ENCODE data around the gene ABCG1.
"Not testable (repeated sequence)": the region's sequence is repeated elsewhere in the genome, so short reads cannot be mapped to it uniquely, and the experiment has no call there.

ABCG1 gene

DNA sequence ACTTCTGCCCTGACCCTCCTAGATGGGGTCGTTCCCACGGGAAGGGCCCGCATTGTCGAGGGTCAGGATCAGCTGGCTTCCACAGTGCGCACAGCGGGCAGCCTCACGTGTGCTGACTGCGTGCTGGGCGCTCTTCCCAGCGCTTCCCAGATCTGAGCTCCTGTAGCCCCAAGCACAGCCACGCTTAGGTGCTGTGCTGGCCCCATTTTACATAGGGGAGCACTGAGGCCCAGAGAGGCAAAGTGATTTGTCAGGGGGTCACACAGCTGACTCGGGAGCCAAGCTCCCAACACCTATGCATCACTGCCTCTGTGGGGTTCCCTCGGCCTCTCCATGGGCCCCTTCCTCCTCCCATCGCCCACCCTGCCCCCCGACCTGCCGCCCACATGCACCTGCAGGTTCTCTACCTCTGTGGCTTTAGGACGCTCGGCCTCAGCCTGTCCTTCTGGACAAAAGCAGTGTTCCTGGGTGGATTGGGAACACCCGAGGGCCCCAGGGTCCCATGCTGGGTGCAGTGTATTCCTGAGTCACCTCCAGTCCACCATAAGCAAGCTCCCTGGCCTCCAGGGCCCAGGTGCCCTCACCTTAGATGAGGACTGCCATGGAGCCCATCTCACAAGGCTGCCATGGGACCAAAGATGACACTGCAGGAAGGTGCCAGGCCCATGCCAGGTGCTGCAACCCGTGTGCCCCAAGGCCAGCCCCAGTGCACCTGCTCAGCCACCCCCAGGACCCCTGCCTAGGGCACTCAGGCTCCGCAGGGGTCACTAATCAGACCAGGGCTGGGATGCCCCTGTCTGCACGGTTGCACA, 73.0 kb downstream of the ABCG1 start:
- no peak for DNase-seq (ENCODE audit: low read depth)

DNA sequence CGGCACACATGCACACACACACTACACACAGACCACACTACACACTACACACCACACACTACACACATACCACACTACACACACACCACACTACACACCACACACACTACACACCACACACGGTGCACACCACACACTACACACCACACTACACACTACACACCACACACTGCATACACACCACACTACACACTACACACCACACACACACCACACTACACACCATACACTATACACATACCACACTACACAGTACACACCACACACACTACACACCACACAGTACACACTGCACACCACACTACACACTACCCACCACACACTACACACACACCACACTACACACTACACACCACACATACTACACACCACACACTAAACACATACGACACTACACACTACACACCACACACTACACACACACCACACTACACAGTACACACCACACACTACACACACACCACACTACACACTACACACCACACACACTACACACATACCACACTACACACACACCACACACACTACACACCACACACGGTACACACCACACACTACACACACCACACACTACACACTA, 73.7 kb downstream of the ABCG1 start:
- DNase-seq (ENCODE audit: low read depth): not testable (repeated sequence)

DNA sequence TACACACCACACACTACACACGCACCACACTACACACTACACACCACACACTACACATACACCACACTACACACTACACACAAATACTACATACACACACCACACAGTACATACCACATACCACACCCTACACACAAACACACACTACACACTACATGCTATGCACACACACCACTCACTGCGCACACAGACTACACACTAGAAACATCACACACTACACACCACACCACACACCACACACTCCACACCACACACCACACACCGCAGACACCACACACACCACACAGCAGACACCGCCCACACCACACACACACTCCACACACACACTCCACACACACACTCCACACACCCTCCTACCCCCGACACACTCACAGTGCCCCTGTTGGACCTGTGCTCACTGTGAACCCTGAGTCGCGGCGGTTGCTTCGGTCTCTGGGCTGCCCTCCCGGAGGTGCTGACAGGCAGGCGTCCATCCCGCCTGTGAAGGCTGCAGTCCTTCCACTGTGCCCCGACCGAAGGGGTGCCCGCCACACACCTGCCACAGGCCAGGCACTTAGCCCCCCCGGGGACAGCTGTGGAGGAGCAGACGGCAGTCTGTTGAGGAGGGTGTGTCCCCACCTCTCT, 74.8 kb downstream of the ABCG1 start:
- DNase-seq (ENCODE audit: low read depth): no peak

DNA sequence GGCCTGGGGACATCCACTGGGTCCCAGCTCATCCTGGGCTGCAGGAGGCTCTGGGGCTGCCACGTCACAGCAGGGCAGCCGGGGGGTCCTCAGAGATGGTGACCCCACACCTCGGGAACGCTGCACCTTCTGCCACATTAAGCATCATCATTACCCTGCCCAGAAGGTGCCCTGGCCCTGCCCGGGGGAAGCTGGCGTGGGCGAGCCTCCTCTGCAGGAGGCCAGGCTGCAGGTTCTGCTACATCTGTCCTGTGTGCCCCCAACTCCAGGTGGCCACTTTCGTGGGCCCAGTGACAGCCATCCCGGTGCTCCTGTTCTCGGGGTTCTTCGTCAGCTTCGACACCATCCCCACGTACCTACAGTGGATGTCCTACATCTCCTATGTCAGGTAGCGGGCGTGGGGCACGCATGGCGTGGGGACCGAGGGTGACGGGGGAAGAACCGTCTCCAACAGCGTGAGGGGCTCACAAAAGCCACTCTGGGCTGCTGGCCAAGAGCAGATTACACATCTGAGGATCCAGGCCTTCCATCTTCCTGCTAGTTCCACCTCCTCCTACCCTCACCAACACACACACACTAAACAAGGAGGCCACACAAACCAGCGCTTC, 75.4 kb downstream of the ABCG1 start:
- no peak for DNase-seq (ENCODE audit: low read depth)

DNA sequence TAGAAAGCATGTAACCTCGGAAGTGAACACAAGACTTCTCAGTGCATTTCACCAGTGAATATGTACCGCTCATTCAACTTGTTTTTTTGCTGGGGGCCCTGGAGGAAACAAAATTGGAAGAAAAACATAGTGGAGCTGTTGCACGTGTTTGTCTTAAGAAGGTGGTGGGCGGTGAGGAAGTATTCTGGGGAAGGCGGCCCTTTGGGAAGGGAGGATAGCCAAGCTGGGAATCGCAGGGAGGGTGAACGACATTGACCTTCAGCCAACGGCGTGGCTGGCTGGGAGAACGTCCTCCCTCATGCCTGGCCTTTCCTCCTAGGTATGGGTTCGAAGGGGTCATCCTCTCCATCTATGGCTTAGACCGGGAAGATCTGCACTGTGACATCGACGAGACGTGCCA, 76.9 kb downstream of the ABCG1 start:
- DNase-seq (ENCODE audit: low read depth): no peak

DNA sequence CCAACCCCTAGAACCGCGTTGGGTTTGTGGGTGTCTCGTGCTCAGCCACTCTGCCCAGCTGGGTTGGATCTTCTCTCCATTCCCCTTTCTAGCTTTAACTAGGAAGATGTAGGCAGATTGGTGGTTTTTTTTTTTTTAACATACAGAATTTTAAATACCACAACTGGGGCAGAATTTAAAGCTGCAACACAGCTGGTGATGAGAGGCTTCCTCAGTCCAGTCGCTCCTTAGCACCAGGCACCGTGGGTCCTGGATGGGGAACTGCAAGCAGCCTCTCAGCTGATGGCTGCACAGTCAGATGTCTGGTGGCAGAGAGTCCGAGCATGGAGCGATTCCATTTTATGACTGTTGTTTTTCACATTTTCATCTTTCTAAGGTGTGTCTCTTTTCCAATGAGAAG, 77.6 kb downstream of the ABCG1 start:
- DNase-seq (ENCODE audit: low read depth): no peak

DNA sequence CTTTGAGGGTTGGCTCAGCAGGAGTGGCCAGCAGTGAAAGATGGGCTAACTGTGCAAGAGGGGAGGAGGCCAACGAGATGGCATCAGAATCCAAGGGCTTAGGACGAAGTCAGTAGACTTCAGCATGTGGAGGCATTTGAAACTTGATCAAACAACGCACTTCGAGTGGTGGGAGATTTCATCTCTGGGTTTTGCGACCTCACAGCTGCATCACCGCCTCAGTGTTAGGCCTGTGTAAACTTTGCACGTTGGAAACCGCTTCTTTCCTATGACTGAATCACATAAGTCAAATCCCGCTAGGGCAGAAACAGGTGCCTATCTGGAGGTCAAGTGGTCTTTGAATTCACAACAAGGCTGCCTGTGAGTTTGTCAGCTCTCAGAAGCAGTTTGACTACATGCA, 78.4 kb downstream of the ABCG1 start:
- DNase-seq (ENCODE audit: low read depth): no peak

DNA sequence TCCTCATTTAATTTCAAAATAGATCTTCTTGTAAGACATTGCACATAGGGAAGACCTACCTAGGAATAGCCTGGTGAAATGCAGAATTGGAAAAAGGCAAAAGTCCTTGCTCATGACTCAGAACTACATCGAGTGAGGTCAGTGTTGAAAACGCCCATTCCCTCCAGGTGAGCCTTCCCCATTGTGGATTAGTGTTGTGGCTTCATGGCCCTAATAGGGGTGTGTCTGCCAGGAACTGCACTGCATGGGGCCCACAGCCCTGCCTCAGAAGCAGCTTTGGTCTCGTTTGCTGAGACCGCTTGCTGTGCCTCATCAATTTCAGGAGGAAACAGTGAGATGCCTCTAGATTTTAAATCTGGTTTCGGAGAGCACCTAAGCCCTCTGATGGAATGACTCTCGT, 79.3 kb downstream of the ABCG1 start:
- no peak for DNase-seq (ENCODE audit: low read depth)

DNA sequence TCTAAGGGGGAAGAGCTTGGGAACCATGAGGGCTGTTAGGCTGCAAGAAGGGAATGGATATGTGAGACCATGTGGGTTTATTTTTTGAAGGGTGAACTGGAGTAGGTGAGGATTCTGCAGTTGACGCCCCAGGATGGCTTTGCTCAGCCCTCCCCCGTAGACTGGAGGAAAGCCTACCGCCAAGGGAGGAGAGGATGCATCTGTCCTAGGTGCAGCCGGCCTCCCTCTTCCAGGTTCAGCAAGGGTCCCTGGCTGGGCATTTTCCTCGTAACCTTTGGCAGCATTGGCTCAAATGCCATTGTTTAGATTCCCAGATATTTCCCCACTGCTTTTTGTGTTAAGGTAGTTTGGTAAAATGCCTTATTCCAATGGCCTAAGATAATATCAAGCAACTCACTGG, 79.7 kb downstream of the ABCG1 start:
- no peak for DNase-seq (ENCODE audit: low read depth)

DNA sequence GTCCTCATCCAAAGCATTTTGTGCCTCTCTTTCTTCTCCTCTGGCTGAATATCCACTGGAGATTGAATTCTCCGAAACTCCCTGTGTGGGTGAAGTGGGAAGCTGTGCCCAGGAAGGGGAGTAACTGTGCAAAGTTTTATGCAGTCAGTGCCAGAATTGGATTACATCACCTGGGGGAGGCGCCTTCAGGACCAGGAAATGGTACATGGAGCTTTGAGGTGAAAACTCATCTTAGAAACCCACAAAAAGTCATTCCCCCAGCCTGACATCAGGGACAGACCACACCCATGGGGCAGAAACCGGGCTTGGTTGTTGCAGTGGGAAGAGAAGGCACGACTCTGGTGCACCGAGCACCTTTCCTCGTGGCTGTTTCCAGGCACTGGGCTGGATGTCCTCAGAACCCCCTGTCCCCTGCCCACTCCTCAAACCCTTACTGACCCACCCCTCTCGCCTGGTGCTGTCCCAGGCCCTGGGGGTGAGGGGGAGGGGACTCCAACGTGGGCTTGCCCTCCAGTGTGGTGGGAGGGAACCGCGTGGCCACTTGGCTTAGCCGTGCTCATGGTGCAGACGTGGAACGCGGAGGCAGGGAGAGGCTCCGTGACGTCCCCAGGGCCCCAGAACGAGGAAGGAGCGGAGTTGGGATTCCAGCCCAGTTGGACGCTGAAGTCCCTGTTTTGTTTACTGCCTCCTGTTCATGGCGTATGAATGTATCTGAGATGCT, 80.5 kb downstream of the ABCG1 start:
- no peak for DNase-seq (ENCODE audit: low read depth)

DNA sequence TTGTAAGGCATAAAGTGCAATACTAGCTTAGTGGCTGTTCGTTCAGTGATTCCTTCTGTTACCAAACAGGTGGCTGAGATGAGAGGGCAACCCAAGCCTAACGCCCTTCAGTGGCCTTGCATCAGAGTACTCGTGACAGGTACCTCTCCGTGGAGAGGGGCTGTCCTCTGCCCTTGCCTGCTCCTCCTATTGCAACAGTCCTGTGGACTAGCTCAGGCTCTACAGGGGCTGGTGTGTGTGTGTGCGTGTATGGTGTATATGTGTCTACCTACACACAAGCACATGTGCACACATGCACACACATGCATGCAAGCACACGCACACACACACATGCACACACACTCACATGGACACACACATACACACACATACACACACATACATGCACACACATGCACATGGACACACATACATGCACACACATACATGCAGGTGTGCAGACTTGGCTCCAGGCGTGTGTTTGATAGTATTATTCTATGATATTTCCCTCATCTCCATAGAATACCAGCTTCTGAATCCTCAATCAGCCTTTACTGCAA, 81.2 kb downstream of the ABCG1 start:
- DNase-seq (ENCODE audit: low read depth): no peak

DNA sequence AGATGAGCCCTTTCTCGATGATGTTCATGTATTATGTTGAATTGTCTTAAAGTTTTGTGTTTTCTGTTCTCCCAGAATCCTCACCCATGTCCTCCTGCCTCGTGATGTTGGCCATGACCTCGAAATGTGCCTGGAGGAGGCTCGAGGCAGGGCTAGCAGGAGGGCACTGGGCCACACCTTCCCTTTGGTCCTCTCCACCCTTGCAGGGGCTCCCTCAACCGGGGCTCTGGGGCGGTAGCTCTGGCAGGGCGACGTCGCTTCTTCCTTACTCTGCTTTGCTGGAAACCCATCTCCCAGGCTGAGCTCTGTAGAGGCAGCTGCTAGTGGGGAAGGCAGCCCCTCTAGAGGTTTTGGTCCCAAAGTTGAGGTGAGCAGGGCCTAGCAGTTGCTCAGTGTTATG, 82.0 kb downstream of the ABCG1 start:
- no peak for DNase-seq (ENCODE audit: low read depth)

DNA sequence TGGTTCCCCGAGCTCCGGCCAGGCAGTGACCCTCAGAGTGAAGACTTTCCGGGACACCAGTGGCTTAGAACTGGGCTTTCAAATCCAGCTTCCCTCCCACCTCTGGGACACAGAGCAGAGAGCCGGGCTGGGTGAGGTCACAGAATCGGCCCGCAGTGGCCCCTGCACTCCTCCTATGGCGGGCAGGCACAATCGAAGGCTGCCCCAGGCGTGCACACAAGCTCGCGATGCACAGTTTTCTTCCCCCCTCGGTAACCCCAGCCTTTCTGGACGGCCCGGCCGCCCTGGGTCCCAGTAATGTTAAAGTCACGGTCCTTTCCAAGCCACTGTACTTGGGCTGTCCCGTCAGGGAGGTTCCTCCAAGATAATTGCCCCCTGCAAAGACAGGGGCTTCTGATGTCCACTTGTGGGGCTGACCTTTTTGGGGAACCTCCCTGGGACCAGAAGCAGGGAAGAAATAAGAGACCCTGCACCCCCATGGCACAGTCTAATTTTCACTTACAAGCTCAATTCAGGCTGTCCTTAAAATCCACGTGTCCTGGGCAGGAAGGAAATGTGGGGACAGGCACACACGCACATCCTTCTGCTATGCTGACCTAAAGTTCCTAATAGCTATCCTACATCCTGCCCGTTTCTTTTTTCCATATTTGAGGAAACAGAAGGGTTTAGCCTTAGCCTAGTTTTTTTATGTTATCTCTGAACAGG, 82.6 kb downstream of the ABCG1 start:
- DNase-seq (ENCODE audit: low read depth): no peak

DNA sequence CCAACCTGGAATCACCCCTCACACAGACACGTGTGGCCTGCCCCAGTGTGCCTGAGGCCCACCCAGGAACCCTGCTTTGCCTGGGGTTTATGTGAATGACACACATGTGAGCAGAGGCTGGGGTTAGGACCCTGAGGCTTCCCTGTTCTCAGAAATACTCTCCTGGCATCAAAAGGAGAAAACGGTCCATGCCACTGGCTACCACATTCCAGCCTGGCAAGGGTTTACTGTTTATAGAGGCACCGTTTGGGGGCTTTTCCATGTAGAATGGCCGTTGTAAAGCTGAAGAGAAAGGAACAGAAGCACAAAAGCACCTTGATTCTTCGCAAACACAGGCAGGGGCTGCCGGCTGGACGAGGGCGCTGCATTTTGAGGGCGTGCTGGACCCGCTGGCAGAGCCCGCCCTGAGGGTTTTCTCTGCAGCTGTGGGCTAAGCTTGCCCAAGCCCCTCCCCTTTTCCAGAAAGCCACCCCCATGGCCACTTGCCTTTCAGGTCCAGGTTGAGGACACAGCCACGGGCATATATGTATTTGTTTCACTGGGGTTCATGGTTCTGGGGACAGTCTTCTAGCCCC, 83.2 kb downstream of the ABCG1 start:
- DNase-seq (ENCODE audit: low read depth): no peak

DNA sequence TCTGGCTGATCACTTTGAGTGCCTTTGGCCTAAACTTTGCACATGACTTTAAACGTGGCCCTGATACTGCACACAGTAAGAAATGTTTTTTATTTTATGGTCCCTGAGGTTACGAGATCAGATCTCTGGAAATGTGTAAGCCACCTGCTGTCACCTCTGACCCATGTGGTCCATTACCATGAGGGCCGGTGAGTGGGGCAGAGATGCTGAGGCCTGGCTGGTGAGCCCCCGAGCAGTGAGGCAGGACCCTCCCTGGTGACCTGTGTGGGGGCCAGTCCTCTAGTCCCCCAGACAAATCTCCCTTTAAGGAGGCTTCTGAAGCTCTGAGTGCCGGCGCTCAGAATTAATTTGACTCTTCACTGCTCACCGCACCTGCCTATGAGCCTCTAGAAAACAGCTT, 83.9 kb downstream of the ABCG1 start:
- no peak for DNase-seq (ENCODE audit: low read depth)

DNA sequence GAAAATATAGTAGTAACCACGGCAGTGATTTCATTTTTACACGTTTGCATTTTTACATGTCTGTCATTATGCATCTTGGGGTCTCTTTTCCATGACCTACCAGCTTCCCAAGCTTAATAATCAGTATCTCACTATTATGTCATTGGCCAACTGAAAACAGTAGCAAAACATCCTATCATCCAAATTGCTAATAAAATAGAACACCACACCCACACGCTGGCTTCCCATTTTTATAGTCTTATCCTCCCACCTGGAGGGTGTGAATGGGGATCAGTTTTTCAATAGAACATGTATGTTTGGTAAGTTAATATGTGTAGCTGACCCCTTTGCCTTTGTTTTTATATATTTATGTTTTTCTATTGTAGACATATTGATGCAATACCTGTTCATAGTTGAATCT, 84.5 kb downstream of the ABCG1 start:
- DNase-seq (ENCODE audit: low read depth): no peak

DNA sequence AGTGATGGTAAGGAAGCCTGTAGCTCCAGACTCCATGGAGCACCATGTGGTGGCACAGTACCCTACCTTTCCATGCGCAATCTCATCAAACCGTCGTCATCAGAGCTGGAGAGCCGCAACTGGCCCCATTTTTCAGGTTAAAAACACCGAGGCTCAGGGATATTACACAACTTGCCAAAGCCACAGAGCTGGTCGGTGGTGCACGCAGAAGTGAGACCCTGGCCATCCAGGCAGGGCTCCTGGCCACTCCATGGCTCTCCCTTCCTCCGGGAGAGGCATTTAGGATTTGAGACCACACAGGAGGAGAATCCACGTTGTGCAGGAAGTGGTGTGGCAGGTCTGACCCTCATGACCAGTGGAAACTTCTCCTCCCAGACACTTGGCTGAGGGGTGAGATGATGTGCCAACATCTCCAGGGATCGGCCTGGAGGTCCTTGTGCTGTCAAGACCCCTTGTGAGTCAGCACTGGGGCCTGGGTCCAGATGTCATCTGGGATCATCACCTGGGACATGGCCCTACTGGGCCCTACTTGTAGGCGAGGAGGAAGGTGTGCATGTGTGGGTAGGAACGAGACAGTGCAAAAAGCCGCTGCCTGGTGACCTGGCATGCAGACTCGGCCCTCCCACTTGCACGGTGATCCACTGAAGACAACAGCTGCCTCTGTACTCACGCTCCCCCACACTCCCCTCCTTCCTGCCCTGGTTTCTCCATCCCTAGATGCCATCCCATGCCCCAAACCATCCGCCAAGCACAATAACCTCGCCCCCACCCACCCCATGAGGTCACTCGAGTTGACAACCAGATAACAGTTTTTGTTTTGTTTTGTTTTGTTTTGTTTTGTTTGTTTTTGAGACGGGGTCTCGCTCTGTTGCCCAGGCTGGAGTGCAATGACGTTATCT, 85.9 kb downstream of the ABCG1 start:
- DNase-seq (ENCODE audit: low read depth): no peak

DNA sequence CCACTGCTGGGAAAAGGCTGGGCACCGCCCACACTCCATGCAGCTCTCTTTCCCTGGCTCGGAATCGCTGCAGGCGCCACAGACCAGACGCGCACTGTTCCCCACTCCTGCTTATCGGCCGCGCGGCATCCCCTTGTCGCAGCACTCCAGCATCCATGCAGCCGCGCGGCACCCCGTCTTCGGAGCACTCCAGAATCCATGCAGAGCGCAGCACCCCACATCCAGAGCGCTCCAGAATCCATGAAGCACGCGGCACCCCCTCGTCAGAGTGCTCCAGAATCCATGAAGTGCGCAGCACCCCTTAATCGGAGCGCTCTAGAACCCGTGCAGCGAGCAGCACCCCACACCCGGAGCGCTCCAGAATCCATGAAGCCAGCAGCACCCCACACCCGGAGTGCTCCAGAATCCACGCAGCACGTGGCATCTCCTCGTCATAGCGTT, 86.8 kb downstream of the ABCG1 start:
- DNase-seq (ENCODE audit: low read depth): no peak

DNA sequence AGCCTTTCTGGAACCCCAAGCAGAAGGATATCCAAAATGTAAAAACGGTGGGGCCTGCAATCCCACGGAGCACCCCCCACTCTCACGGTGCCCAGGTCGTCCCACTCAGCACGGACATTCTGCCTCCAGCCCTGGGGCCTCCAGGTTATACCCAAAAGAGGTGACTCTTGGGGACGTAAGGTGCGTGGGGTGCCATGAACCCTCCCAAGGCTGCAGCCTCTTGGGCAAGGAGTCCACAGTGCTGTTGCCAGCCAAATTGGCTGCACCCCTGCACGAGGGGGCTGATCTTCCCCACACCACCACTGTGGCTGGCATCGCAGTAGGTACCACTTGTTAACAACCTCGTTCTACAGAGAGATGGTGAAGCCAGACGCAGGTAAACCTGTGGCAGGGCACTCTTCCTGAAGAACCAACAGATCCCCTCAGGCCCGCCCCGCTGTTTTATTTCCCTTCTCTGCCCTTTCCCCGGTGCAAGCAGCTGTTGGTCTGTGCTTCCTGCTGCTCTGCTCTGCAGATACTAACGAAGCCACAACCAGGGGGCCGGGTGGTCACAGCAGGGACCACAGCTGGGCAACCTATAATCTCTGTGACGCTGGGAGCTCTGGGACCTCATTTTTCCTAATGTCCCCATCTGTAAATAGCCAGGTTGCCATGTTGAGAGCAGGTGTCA, 87.6 kb downstream of the ABCG1 start:
- no peak for DNase-seq (ENCODE audit: low read depth)

DNA sequence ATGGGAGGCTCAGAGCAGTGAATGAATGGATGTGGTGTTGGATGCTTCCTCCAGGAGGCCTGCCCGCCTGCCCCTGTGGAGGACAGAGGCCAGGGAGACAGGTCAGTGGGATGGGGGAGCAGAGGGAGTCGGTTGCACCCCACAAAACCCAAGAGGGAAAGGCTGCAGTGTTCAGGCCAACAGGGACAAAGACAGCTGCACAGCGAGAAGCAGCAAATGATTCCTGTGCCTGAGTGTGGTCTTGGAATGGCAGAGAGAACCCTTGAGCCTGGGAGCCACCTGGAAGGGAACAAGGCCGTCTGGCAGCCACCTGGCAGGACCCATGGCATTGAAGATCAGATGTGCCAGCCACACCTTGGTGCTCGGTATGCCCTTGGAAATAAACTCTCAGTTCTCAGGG, 88.2 kb downstream of the ABCG1 start:
- no peak for DNase-seq (ENCODE audit: low read depth)

All from stimulated activated CD8-positive, alpha-beta memory T cell treated with anti-CD3 and anti-CD28 coated beads, Interleukin-7, amount 100 ng/mL, for 24 hours (primary cell).